HG03432 (cell line): Measurements from ENCODE around the gene XPNPEP1.

Source experiments
- ATAC-seq: cut with Tn5 transposase; IDR thresholded peaks from one replicate; pipeline ENCODE4 v1.9.1; 2021; ENCODE audit warnings: mild to moderate bottlenecking, moderate library complexity; ENCODE audit not compliant: unreplicated experiment

The XPNPEP1 gene

GRCh38 chr10:109820620-109821405 lies 102.5 kb downstream of the XPNPEP1 start:
- no peak for ATAC-seq

- ATAC-seq = no peak
These were observed 103.5 kb downstream of the XPNPEP1 start for GRCh38 chr10:109819807-109820206.
